ENCODE data around the gene RAVER2.
"Not testable (repeated sequence)": the region's sequence is repeated elsewhere in the genome, so short reads cannot be mapped to it uniquely, and the experiment has no call there.

The RAVER2 gene

GRCh38 chr1:64748706-64749105 lies 3.8 kb downstream of the RAVER2 start:
- no peak for DNase-seq (ENCODE audit: low read depth in 2 of 2)

GRCh38 chr1:64750092-64750491 lies 5.2 kb downstream of the RAVER2 start:
- DNase-seq (ENCODE audit: low read depth in 2 of 2): no peak

- no peak for DNase-seq (ENCODE audit: low read depth in 2 of 2)
These were observed 6.0 kb downstream of the RAVER2 start for GRCh38 chr1:64750875-64751274.

GRCh38 chr1:64754173-64754572 lies 9.3 kb downstream of the RAVER2 start:
- DNase-seq (ENCODE audit: low read depth in 2 of 2): no peak

- no peak for DNase-seq (ENCODE audit: low read depth in 2 of 2)
These were observed 10.5 kb downstream of the RAVER2 start for GRCh38 chr1:64755361-64755760.

GRCh38 chr1:64756770-64757169 lies 11.9 kb downstream of the RAVER2 start:
- no peak for DNase-seq (ENCODE audit: low read depth in 2 of 2)

- DNase-seq (ENCODE audit: low read depth in 2 of 2): no peak
These were observed 12.3 kb downstream of the RAVER2 start for GRCh38 chr1:64757213-64757612.

GRCh38 chr1:64758233-64758632 lies 13.4 kb downstream of the RAVER2 start:
- no peak for DNase-seq (ENCODE audit: low read depth in 2 of 2)

GRCh38 chr1:64759968-64760367 lies 15.1 kb downstream of the RAVER2 start:
- no peak for DNase-seq (ENCODE audit: low read depth in 2 of 2)

GRCh38 chr1:64765012-64765411 lies 20.1 kb downstream of the RAVER2 start:
- no peak for DNase-seq (ENCODE audit: low read depth in 2 of 2)

- DNase-seq (ENCODE audit: low read depth in 2 of 2): no peak
These were observed 21.0 kb downstream of the RAVER2 start for GRCh38 chr1:64765826-64766225.

- DNase-seq (ENCODE audit: low read depth in 2 of 2): no peak
These were observed 21.6 kb downstream of the RAVER2 start for GRCh38 chr1:64766429-64766828.

- no peak for DNase-seq (ENCODE audit: low read depth in 2 of 2)
These were observed 24.6 kb downstream of the RAVER2 start for GRCh38 chr1:64769482-64769881.

GRCh38 chr1:64769971-64770370 lies 25.1 kb downstream of the RAVER2 start:
- DNase-seq (ENCODE audit: low read depth in 2 of 2): no peak

GRCh38 chr1:64773306-64773705 lies 28.4 kb downstream of the RAVER2 start:
- DNase-seq (ENCODE audit: low read depth in 2 of 2): not testable (repeated sequence)

GRCh38 chr1:64775113-64775512 lies 30.2 kb downstream of the RAVER2 start:
- no peak for DNase-seq (ENCODE audit: low read depth in 2 of 2)

GRCh38 chr1:64782044-64782443 lies 37.2 kb downstream of the RAVER2 start:
- DNase-seq (ENCODE audit: low read depth in 2 of 2): not testable (repeated sequence)

GRCh38 chr1:64782848-64783247 lies 38.0 kb downstream of the RAVER2 start:
- not testable (repeated sequence) for DNase-seq (ENCODE audit: low read depth in 2 of 2)

- no peak for DNase-seq (ENCODE audit: low read depth in 2 of 2)
These were observed 46.1 kb downstream of the RAVER2 start for GRCh38 chr1:64790832-64791487.

GRCh38 chr1:64798872-64799271 lies 54.0 kb downstream of the RAVER2 start:
- DNase-seq (ENCODE audit: low read depth in 2 of 2): no peak

GRCh38 chr1:64801851-64802523 lies 57.1 kb downstream of the RAVER2 start:
- no peak for DNase-seq (ENCODE audit: low read depth in 2 of 2)

- no peak for DNase-seq (ENCODE audit: low read depth in 2 of 2)
These were observed 64.4 kb downstream of the RAVER2 start for GRCh38 chr1:64809309-64809708.

- DNase-seq (ENCODE audit: low read depth in 2 of 2): no peak
These were observed 65.1 kb downstream of the RAVER2 start for GRCh38 chr1:64810001-64810400.

- DNase-seq (ENCODE audit: low read depth in 2 of 2): no peak
These were observed 66.3 kb downstream of the RAVER2 start for GRCh38 chr1:64811131-64811530.
